ENCODE measurements around the gene KSR1.

- TF ChIP-seq MTA3 (IDR thresholded peaks at IDR 0.05; ENCODE audit: borderline replicate concordance) (no peak), NFYB (IDR thresholded peaks at IDR 0.05; ENCODE audit: extremely low read depth, insufficient read length) (no peak), TCF15 (CRISPR knock-in tag; IDR thresholded peaks at IDR 0.05) (no peak), ZBTB33 (CRISPR knock-in tag; IDR thresholded peaks at IDR 0.05) (no peak), NFIX (CRISPR knock-in tag; IDR thresholded peaks at IDR 0.05; ENCODE audit: low read depth) (no peak), ZBTB11 (CRISPR knock-in tag; IDR thresholded peaks at IDR 0.05) (no peak), KLF6 (CRISPR knock-in tag; IDR thresholded peaks at IDR 0.05; ENCODE audit: borderline replicate concordance) (no peak)
Measured at GRCh38 chr17:27660436-27660835, 204.2 kb downstream of the KSR1 start.
